ENCODE measurements around the gene ZW10.

DNA sequence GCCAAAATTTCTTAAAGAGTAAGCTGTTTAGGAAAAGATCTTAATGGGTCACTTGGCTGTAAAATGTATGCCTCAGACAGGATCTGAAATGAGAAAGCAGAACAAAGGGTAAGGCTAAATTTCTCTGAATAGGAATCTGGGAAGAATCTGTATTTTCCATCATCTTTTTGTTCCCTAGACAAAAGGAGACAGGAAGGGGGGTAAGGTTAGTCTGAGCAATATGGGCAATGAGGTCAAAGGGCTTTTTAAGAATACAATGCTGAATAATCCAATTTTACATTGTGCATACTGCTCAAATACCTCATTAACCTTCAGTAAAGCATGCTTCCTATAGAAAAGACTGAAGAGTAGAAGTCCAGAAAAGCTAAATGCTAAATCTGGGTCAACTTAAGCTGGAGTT lies 40.7 kb upstream of the ZW10 start:
- TF ChIP-seq POLR2A (IDR thresholded peaks at IDR 0.05; ENCODE audit: low read length) = no peak
- TF ChIP-seq GATA1 (IDR thresholded peaks at IDR 0.05; ENCODE audit: low read depth, low read length) = no peak

Data from erythroblast (primary cell).